Frontal cortex (tissue), 4 donors: ENCODE measurements around the gene EXOC3. TPM values are rescaled to one million over a fixed set of nuclear protein-coding genes. Genes with fewer than 3 reads are reported as not detected.

Experiments
- DNase-seq, 2 donors: peaks; one replicate each; pipeline ENCODE4 v3.0.0; 2012; ENCODE audit warnings: low spot score in 2 of 2
- FAIRE-seq: peaks from 2 replicates; lab custom pipeline; 2012; peaks lifted over from hg19 to GRCh38; lab: Jason Lieb, UNC
- total RNA-seq: library from RNA; depleted of rRNA; stranded (reverse); fragments of >200 nt; gene quantifications from one replicate; pipeline ENCODE4 v1.2.3, GENCODE V29; 2014
- donor health status: control.
- donor health status: control.
- donor health status: control.

EXOC3 gene
- total RNA-seq, 1 donor from 2014 or later, result 22.4 TPM

GRCh38 chr5:423626-424261, 19.2 kb upstream of the EXOC3 start:
- DNase-seq (no peak), FAIRE-seq (no peak)

GRCh38 chr5:424301-425110, 18.5 kb upstream of the EXOC3 start:
- no peak for FAIRE-seq
- no peak for DNase-seq

GRCh38 chr5:425714-426113, 17.3 kb upstream of the EXOC3 start:
- FAIRE-seq (no peak), DNase-seq (peak in 1 of 2 donors; percentile 60)

DNA sequence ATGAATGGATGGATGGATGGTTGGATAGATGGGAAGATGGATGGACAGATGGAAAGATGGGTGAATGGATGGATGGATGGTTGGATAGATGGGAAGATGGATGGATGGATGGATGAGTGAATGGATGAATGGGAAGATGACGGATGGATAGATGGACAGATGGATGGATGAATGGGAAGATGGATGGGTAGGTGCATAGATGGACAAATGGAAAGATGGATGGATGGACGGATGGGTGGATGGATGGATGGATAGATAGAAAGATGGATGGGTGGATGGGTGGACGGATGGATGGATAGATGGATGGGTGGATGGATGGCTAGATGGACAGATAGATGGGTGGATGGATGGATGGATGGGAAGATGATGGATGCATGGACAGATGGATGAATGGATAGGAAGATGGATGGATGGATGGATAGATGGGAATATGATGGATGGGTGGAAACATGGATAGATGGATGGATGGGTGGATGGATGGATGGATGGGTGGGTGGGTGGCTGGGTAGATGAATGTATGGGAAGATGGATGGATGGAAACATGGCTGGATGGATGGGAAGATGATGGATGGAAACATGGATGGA, 16.5 kb upstream of the EXOC3 start:
- FAIRE-seq, result no peak

GRCh38 chr5:427415-428087, 15.4 kb upstream of the EXOC3 start:
- FAIRE-seq (no peak), DNase-seq (no peak)

More for the DNA sequence above, 16.5 kb upstream of the EXOC3 start:
- no peak for DNase-seq

- DNase-seq (no peak), FAIRE-seq (no peak)
Measured at GRCh38 chr5:428219-428618, 14.8 kb upstream of the EXOC3 start.

- no peak for FAIRE-seq
Measured at GRCh38 chr5:428754-429452, 14.1 kb upstream of the EXOC3 start.

DNA sequence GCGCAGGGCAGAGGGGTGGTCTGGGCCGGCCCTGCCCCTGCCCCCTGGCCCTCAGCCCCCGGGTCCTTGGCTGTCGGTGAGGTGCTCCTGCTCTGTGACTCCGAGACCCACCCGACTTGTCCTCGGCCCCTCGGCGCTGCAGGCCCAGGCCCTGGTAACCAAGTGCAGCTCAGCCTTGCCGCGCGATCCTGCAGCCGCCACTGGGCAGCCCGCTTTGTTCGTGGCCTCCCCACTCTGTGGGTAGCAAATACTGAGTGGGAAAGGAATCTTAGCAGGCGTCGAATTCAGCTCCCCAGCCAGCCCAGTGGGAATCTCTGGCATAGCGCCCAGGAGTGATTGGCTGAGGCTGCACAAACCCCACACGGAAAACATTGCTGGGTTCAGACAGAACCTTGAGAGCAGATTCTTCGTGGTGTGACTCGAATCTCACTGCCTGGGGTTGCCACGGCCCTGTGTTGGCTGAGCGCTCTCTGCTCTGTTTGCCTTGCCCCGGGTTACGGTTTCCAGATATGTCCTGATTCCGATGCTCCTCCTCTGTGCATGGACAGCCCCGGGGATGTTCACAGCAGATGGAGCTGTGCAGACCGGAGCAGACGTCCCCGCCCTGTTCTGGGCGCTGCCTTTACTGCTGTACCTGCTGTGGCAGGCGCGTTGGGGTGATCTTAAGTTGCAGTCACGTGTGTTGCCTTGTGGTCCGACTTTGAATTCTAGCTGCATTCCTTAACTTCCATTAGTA, 13.4 kb upstream of the EXOC3 start:
- no peak for DNase-seq
- no peak for FAIRE-seq

More at GRCh38 chr5:428754-429452, 14.1 kb upstream of the EXOC3 start:
- DNase-seq, result no peak

DNA sequence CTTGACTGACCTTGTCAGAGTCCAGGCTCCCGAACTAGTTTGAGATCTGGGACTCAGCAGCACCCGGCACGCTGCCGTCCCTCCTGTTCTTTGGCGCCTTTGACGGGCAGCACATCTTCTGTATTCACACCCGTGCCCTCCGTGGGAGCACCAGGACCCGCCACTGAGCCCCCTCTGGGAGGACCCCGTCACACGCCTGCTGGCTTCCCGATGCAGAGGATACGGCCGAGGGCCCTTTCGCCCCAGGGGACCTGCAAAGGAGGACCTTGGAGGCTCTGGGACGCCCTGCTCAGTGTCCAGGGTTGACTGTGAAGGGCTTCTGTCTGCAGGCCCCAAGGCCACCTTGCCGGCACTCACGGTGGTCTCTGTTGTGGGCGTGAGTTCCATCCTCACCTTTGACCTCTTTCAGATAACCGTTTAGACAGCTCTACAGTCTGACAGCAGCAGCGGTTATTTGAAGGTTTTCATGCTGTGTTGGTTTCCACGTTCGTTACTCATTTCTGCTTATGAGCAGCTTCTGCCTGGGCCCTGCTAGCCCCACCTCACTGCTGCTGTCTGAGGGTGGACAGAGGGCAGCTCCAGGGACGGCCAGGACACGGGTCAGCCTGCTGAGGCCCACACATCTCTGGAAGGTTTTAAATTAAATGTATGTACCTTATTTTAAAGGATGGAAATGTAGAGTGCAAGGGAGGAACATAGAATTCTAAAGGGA, 12.6 kb upstream of the EXOC3 start:
- no peak for FAIRE-seq
- no peak for DNase-seq

- FAIRE-seq (no peak), DNase-seq (no peak)
Measured at GRCh38 chr5:431001-431710, 11.8 kb upstream of the EXOC3 start.

DNA sequence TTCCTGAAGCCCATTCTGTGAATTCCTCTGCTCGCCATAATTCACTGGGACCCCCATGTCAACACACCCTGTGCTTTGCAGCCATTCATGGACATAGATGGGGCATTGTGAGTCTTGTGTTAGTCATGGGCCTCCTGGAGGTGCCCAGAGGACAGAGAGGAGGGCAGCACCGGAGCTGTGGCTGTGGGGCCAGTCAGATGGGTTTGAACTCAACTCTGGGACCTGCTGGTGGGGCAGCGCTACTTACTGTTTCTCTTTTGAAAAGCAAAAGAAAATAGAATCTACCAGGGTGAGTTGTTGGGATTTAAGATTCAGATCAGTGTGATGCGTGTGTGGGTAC, 11.3 kb upstream of the EXOC3 start:
- FAIRE-seq, result no peak

DNA sequence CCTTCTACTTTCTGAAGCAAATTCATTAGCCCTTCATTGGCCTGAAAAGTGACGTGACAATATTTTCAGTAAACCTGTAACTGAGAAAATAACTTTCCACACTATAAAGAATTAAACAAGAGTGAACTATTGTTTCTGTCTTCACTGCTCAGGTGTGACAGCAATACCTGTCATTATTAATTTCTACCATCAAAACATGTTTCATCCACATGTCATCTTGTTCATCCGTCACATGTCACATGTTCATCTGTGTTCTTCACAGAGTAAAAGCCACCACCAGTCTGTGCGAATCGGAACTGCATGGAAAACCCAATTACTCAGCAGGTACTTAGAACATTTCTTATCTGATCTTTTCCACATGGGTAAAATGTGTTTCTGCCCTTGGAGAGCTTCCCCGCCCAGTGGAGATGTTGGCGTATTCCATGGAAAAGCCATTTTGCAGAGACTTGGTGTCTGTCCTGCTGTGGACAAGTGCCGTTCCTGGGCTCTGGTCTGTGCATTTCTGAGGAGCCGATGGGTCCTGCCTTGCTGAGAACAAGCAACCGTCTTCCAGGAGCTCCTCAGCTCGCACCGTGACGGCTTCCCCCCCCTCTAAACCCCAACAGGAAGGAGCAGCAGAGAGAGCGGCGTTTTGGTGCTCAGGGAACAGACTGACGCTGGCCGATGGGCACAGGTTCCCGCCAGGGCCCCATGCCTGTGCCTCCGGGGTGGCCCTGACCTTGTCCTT, 10.6 kb upstream of the EXOC3 start:
- FAIRE-seq (no peak), DNase-seq (no peak)

More for the DNA sequence above, 11.3 kb upstream of the EXOC3 start:
- no peak for DNase-seq

- no peak for DNase-seq
- no peak for FAIRE-seq
Measured at GRCh38 chr5:432928-433791, 9.8 kb upstream of the EXOC3 start.

DNA sequence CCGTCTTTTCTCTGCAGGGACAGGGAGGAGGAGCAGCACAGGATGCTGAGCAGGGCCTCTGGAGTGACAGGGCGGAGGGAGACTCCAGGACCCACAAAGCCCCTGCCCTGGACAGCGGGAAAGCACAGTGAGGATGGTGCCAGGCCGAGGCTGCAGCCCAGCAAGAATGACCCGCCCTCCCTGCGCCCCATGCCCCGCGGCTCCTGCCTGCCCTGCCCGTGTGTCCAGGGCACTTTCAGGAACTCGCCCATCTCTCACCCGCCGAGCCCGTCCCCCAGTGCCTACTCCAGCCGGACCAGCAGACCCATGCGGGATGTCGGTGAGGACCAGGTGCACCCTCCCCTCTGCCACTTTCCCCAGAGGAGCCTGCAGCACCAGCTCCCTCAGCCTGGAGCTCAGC, 9.1 kb upstream of the EXOC3 start:
- no peak for DNase-seq
- no peak for FAIRE-seq

GRCh38 chr5:434443-435146, 8.4 kb upstream of the EXOC3 start:
- FAIRE-seq (no peak), DNase-seq (no peak)
